ENCODE measurements around the gene C9orf85.

Gene C9orf85

DNA sequence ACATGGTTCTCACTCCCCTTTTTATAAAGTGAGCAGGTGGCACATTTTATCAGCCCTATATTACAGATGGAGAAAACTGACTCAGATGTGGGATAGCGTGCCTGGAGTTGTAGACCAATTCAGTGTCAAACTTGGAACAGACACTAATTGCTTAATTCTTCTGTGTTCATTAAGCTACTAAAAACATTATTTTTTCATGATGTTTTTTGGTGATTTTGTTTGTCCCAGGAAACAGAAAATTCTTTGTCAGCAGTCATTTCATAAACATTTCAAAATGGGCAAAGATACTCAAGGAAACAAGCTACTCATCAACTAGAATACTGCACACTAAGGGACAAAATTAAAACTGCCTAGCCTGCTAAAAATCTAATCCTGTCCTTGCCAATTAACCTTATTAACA, 2.6 kb upstream of the C9orf85 start:
- DNase-seq = no peak

GRCh38 chr9:71909887-71910649, 1.4 kb upstream of the C9orf85 start:
- DNase-seq = peak; percentile 28

- DNase-seq = no peak
These were observed 784 bp upstream of the C9orf85 start for GRCh38 chr9:71910650-71911060.

- DNase-seq = no peak
These were observed 483 bp downstream of the C9orf85 start for GRCh38 chr9:71911908-71912335.

DNA sequence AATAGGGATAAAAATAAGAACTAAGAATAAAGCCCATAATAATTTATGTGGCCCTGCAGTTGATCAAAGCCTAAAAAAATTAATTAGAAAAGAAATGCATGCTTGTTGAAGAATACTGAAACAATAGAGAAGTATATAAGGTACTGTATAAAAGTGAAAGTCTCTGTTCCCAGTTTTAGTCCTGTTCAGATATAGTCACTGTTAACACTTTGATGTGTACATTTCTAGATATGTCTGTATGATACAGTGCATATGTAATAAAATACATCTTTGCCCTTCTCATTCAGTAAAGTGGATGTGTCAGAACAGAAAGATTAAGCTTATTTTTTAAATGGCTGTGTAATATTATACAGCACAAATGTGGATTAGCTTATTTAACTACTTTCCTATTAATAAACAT, 4.1 kb downstream of the C9orf85 start:
- no peak for DNase-seq

GRCh38 chr9:71916834-71917534, 5.5 kb downstream of the C9orf85 start:
- DNase-seq = no peak

DNA sequence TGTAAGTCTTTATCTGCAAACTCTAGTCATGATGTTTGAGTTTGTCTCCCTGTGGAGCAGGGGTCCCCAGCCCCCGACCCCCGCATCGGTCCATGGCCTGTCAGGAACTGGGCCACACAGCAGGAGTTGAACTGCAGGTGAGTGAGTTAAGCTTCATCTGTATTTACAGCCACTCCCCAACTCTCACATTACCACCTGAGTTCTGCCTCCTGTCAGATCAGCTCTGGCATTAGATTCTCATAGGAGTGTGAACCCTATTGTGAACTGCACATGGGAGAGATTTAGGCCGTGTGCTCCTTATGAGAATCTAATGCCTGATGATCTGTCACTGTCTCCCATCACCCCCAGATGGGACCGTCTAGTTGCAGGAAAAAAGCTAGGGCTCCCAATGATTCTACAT, 7.0 kb downstream of the C9orf85 start:
- DNase-seq = no peak

DNA sequence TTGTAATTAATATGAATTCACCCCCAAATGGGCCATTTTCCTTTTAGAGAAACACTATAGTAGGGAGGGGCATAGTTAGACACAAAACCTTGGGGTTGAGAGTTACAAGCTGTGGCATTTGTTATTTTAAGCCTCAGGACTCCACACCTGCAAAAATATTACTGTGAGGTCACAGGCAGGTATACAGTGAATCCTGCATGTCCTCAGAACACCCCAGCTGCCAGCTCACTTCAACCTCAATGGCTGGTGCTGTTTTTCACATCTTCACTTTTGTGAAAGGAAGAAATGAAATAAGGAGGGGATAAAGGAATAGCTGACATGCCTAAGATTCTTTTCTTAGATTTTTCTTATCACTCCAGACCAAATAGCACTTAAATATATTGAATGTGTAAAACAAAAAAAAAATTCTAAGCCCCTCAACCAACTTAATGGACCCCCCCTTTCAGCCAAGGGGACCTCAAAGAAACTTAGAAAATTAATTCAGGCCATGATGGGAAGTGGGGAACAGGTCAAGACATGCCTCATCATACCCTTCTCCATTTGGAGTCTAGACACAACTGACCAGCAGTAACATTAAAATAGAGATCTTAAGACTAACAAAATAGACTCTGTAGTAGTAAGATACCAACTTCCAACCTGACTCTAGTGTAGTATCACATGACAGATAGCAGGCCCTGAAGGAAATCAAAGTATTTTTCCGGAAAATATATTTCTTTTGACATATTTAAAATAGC, 9.2 kb downstream of the C9orf85 start:
- DNase-seq = no peak

DNA sequence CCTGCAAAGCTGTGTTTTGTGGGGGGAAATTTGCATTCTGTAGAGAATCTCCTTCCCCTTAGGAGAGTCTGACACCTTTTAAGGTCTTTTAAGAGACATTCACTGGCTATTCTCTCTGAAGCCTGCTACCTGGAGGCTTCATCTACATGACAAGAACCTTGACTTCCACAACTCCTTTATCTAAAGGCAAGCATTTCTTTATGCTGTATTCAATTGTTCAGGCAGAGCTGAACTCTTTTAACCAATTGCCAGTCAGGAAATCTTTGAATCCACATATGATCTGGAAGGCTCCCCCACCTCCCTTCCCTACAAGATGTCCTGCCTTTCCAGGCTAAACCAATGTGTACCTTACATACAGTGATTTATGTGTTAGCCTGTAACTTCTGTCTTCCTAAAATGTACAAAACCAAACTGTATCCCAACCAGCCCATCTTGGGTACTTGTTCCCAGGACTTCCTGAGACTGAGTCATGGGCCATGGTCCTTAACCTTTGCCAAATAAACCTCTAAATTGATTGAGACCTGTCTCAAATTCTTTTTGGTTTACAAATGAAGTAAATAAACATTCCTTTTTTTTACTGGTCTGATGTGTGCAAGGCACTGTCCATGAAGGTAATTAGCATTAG, 9.9 kb downstream of the C9orf85 start:
- DNase-seq = no peak

- DNase-seq = no peak
These were observed 13.1 kb downstream of the C9orf85 start for GRCh38 chr9:71924576-71924975.

DNA sequence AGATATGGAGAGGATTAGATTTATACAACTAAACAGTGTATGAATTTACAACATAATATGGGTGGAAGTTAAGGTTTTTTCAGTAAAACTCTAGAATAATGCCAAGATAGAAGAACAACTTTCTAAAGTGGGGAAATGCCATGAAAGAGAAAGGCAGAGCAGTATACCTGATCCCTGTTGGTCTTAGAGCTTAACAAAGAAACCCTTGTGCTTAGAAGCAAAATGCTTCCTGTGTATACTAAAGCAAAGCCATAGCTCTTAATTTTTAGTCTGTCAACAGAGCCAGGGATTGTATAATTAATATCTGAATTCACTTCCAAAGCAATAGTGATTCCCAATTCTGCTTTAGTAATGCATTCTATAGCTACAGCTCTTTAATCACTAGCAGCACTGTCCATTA, 14.4 kb downstream of the C9orf85 start:
- no peak for DNase-seq

DNA sequence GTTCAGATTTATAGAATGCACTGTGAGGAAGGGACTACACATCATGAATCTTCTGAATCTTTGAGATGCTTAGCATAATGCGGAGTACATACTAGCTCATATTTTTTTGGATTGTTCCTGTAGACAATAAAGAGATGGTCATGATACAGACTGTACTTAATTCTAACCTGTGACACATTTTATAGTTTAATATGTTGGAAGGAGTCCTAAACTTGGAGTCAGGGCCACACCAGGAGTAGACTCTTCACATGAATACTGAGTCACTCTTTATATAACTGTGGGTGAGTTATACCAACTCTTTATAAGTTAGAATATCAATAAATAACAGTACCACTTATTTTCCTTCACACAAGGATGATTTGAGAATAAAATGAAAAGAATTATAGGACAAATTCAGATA, 16.9 kb downstream of the C9orf85 start:
- DNase-seq = no peak

- DNase-seq = no peak
These were observed 17.4 kb downstream of the C9orf85 start for GRCh38 chr9:71928806-71929205.

- DNase-seq = no peak
These were observed 17.8 kb downstream of the C9orf85 start for GRCh38 chr9:71929223-71929622.

- DNase-seq = no peak
These were observed 18.5 kb downstream of the C9orf85 start for GRCh38 chr9:71929791-71930440.

- DNase-seq = no peak
These were observed 19.7 kb downstream of the C9orf85 start for GRCh38 chr9:71931166-71931565.

DNA sequence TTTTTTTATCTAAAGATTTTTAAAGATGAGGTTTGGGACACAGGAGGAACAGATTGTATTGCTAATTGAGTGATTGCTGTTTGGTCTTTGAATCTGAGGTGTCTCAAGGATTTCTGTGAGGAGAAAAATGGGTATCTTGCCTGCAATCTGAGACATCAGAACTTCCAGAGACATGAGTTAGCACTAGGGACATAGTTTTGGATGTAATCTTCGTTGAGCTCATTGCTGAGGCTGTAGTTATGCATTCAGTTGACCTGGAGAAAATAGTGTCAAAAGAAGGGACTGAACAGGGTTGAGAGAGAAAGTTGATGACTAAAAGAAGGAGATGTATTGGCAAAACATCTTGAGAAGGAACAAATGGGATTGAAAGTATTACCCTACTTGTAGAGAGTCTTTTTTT, 24.6 kb downstream of the C9orf85 start:
- no peak for DNase-seq

- no peak for DNase-seq
These were observed 25.7 kb downstream of the C9orf85 start for GRCh38 chr9:71937070-71937625.

DNA sequence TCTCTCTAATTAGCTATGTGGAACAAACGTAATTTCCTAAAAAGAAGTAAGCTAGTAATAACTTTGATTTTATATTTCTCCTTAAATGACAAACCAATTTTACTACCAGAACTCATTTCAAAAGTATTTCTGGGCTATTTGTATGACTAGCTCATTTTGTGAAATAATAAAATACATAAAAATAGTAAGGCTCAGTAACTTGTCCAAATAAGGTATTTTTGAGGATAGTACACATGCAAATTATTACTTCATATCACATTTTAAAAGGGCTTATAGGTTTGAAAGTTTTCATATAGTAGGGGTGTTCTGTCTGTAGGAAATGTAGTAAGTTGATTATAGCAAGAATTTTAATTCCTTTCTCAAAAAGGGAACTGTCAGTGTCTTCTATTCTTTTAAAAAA, 26.5 kb downstream of the C9orf85 start:
- DNase-seq = no peak

DNA sequence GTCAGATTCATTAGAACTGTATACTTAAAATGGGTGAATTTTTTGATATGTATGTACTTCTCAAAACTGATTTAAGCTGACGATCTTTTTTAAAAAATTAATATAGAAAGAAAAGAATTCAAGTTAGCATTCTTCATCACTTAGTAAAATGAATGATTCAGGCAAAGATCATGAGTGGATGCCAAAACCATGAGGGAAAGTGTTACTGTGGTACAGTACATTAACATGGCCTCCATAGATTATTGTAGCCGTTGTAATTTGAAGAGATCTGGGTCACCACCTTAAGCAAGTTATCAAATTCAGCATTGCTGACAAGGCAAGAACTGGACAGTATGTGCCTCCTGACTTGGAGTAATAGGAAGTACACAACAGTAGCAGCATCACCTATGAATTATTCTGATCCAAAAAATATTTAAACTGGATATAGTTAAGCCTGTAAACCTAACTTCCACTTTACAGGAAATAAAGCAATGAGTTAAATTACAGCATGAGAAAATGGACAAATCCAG, 29.7 kb downstream of the C9orf85 start:
- no peak for DNase-seq

- no peak for DNase-seq
These were observed 30.6 kb downstream of the C9orf85 start for GRCh38 chr9:71941998-71942567.

Data from activated CD8-positive, alpha-beta memory T cell treated with anti-CD3 and anti-CD28 coated beads, Interleukin-2, amount 50 U/mL, for 4 hours (primary cell).